Ovary (tissue), 9 donors: ENCODE results near the gene OBP2B. TPM values are rescaled to one million over a fixed set of nuclear protein-coding genes. Genes with fewer than 3 reads are reported as not detected.

Source experiments
- DNase-seq, 5 donors: peaks; one replicate each; pipeline ENCODE4 v3.0.0-alpha.2; 2019 to 2020
- H3K27ac ChIP-seq, 2 donors: fragments of 200-600 bp; one replicate each; pipeline versions ENCODE4 v1.5.1 to v1.8.0; 2019 to 2022
- H3K27me3 ChIP-seq: fragments of 200-600 bp; one replicate; pipeline ENCODE4 v1.8.0; 2022
- H3K36me3 ChIP-seq: fragments of 200-600 bp; sonication (generic); one replicate; pipeline ENCODE4 v1.5.1; 2019
- H3K4me1 ChIP-seq: one replicate; pipeline ENCODE4 v1.8.1; 2013; ENCODE audit warnings: mild to moderate bottlenecking, moderate library complexity; ENCODE audit not compliant: insufficient read depth
- H3K4me3 ChIP-seq: fragments of 200-600 bp; sonication (generic); one replicate; pipeline ENCODE4 v1.5.1; 2017
- H3K9me3 ChIP-seq, 2 donors: fragments of 200-600 bp in 1 of 2; sonication (generic) in 1 of 2; one replicate each; pipeline versions ENCODE4 v1.5.1 to v1.8.1; 2013 to 2019; ENCODE audit warnings: mild to moderate bottlenecking in 1 of 2, moderate library complexity in 1 of 2
- CTCF ChIP-seq, 3 donors: fragments of 450-650 bp in 2 of 3; fragments of 200-600 bp in 1 of 3; IDR thresholded peaks; one replicate each; pipeline versions ENCODE4 v1.5.1 to v1.8.0; 2016 to 2022; ENCODE audit warnings: antibody characterized with exemption in 3 of 3, mild to moderate bottlenecking in 1 of 3
- EP300 ChIP-seq: sonication (generic); formaldehyde crosslinking; IDR thresholded peaks from one replicate; pipeline ENCODE4 v1.6.1; 2017; ENCODE audit warnings: antibody characterized with exemption
- POLR2A ChIP-seq: fragments of 450-650 bp; IDR thresholded peaks from one replicate; pipeline ENCODE4 v1.6.1; 2017; ENCODE audit warnings: antibody characterized with exemption, mild to moderate bottlenecking, moderate library complexity
- WGBS, 3 donors: extraction: QIAGEN DNeasy Blood & Tissue Kit in 1 of 3; methylation state at CpG; one replicate each; pipeline versions ENCODE4 v1.1.5 to v1.1.7; 2013 to 2017; 5-methylcytosine and 5-hydroxymethylcytosine counted together
- intact Hi-C, 4 donors: fragments of 100-400 bp; cut with DNase I; formaldehyde crosslinking; loops; one replicate each; pipeline versions ENCODE4 v1.11.0 to v1.15.1; 2022 to 2023
- polyA plus RNA-seq, 2 donors: library from polyadenylated mRNA; stranded (reverse); fragments of 200-250 nt in 1 of 2; fragments of 350-450 nt in 1 of 2; fragmentation: Illumina TruSeq in 1 of 2; extraction: RNeasy Lipid Tissue Mini Kit (QIAGEN cat#74804) in 1 of 2; gene quantifications; one replicate each; pipeline ENCODE4 v1.2.3, GENCODE V29; 2013 to 2014
- total RNA-seq, 7 donors: library from RNA; depleted of rRNA in 2 of 7; stranded (reverse); fragments of >200 nt in 2 of 7; fragmentation: NEBNext Ultra II Directional in 3 of 7; extraction: Animal tissue kit (Norgen Biotek cat#: 25700) in 3 of 7; gene quantifications; one replicate each; pipeline versions ENCODE4 v1.1.0 to v1.2.4, GENCODE V29; 2016 to 2023
- donor health status: DM: no; HTN: no; CAD: no; lungs with moderate emphysema.
- donor health status: DM: no; HTN: no; CAD: no.
- donor health status: Bipolar disorder and iron deficiency.
- donor health status: DM: yes; HTN: yes; CAD: no.
- donor health status: DM: no; HTN: no; CAD: no.
- donor health status: DM: yes; HTN: yes; CAD: no.

The OBP2B gene
- total and polyA plus RNA-seq, 9 donors = 0.33 to 5.3 (median 2.7) TPM; not detected in 5

DNA sequence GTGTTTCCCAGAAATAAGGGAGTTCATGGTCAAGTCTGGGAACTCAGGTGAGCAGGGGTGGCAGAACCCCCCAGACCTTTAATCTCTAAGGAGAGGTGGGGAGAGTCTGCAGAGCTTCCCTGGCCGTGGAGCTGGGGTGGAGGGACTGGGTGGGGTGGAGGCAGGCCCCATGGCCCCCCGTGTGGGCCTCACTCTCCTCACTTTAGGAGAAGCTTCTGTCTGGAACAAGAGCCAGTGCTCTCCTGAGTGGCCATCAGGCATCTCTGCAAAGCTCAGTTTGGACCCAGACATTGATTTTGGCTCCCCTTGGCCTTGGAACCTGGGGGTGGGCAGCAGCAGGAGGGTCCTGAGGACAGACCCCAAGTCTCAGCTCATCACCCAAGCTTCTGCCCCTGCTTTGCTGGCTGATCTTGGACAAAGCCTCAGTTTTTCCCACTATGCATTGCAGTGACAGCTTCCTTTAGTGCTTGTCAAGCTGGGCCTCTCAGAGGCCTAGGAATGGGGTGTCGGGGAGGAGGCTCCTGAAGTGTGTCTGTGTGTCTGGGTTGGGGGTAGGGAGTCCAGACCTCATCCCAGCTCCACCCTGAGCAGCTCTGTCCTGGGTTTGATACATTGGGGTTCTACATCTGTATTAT is 41.8 kb downstream of the OBP2B start:
- Histone ChIP-seq H3K9me3 (no peaks in the 10 kb centered on the region), H3K4me3 (no peak overlapping the region), H3K4me1 (peaks cover 5% of the 10 kb centered on the region), H3K36me3 (no peaks in the 10 kb centered on the region), H3K27me3 (no peaks in the 10 kb centered on the region), H3K27ac (no peak overlapping the region)
- DNase-seq = peak in 1 of 5 donors; percentile 19
- intact Hi-C loops = no loop called here
- no peak for TF ChIP-seq EP300
- no peak for TF ChIP-seq POLR2A
- no peak for TF ChIP-seq CTCF (IDR thresholded peaks at IDR 0.05)
- WGBS, 3 donors = 84 to 89% (median 88%) methylated on average over 3 of the region's 3 CpGs

- peaks cover 5% of the 10 kb centered on the region for H3K4me1 ChIP-seq
- DNase-seq = peak in 2 of 5 donors; percentile 13 to 35
- no peaks in the 10 kb centered on the region for H3K9me3 ChIP-seq
- no peaks in the 10 kb centered on the region for H3K36me3 ChIP-seq
- H3K4me3 ChIP-seq = no peak overlapping the region
- no peaks in the 10 kb centered on the region for H3K27me3 ChIP-seq
- WGBS, 3 donors = 81 to 85% (median 84%) methylated on average over 17 of the region's 17 CpGs
- intact Hi-C loops = no loop called here
- TF ChIP-seq EP300 (no peak), POLR2A (no peak), CTCF (IDR thresholded peaks at IDR 0.05) (no peak)
- no peak overlapping the region for H3K27ac ChIP-seq
Observed at GRCh38 chr9:133166392-133166791, 42.7 kb downstream of the OBP2B start.

GRCh38 chr9:133165452-133165730 is 43.7 kb downstream of the OBP2B start:
- TF ChIP-seq EP300 (no peak), POLR2A (no peak), CTCF (IDR thresholded peaks at IDR 0.05) (no peak)
- Histone ChIP-seq H3K27ac (no peak overlapping the region), H3K9me3 (no peaks in the 10 kb centered on the region), H3K36me3 (no peaks in the 10 kb centered on the region), H3K4me1 (peaks cover 5% of the 10 kb centered on the region), H3K4me3 (no peak overlapping the region), H3K27me3 (no peaks in the 10 kb centered on the region)
- DNase-seq = no peak
- 93 to 98% (median 96%) methylated on average over 2 of the region's 2 CpGs for WGBS, 3 donors
- intact Hi-C loops = no loop called here

GRCh38 chr9:133164191-133164590 is 44.9 kb downstream of the OBP2B start:
- Histone ChIP-seq H3K27ac (no peak overlapping the region), H3K36me3 (no peaks in the 10 kb centered on the region), H3K4me1 (peaks cover 5% of the 10 kb centered on the region), H3K4me3 (peak overlapping the region; percentile 70), H3K9me3 (no peaks in the 10 kb centered on the region), H3K27me3 (no peaks in the 10 kb centered on the region)
- TF ChIP-seq EP300 (no peak), CTCF (IDR thresholded peaks at IDR 0.05) (no peak), POLR2A (no peak)
- 45% methylated on average over 13 of the region's 13 CpGs for WGBS, 3 donors
- DNase-seq = no peak
- intact Hi-C loops = no loop called here
